GM12891 (cell line): ENCODE data around the gene VPS13D.

Source experiments
- DNase-seq: peaks from one replicate; pipeline ENCODE4 v3.0.0; 2011; ENCODE audit warnings: low spot score; ENCODE audit not compliant: insufficient read length
- FAIRE-seq: peaks from 2 replicates; lab custom pipeline; 2011; peaks lifted over from hg19 to GRCh38; lab: Jason Lieb, UNC
- PAX5 ChIP-seq: IDR thresholded peaks from 2 replicates; pipeline ENCODE4 v1.6.1; 2011; ENCODE audit warnings: low read length, moderate library complexity, mild to moderate bottlenecking; ENCODE audit not compliant: insufficient read depth, severe bottlenecking
- POLR2A ChIP-seq: IDR thresholded peaks from 2 replicates; pipeline ENCODE4 v1.6.1; 2011; ENCODE audit warnings: low read depth, low read length, control low read depth
- POLR2AphosphoS5 ChIP-seq: IDR thresholded peaks from 2 replicates; pipeline ENCODE4 v1.6.1; 2011; ENCODE audit warnings: low read depth, low read length, control low read depth
- POU2F2 ChIP-seq: IDR thresholded peaks from 2 replicates; pipeline ENCODE4 v1.6.1; 2011; ENCODE audit warnings: low read depth, mild to moderate bottlenecking, control low read depth, low read length, moderate library complexity
- SPI1 ChIP-seq: IDR thresholded peaks from 2 replicates; pipeline ENCODE4 v1.6.1; 2011; ENCODE audit warnings: low read depth, low read length, control low read depth
- TAF1 ChIP-seq: IDR thresholded peaks from 2 replicates; pipeline ENCODE4 v1.6.1; 2011; ENCODE audit warnings: low read depth, low read length, control low read depth

VPS13D gene

DNA sequence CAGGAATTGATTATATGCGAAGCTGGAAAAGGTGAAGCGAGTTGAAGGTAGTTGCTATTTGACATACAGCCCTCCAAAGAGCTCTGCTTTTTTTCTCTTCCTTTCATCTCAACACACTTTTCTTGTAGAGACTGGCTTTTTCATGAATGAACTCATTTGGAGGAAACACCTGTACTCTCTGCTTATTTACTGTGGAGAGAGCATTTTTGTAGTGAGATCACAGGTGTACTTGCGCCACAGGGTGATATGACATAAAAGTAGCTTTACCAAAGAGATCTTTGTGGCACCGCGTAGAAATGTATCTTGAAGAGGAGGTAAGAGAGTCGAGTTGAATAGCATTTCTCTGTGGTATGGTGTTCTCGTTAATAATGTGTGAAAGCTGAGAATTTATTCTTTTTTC, 187.6 kb downstream of the VPS13D start:
- DNase-seq, result no peak
- TF ChIP-seq SPI1 (no peak), POU2F2 (no peak), PAX5 (no peak), TAF1 (no peak)
- no peak for FAIRE-seq

DNA sequence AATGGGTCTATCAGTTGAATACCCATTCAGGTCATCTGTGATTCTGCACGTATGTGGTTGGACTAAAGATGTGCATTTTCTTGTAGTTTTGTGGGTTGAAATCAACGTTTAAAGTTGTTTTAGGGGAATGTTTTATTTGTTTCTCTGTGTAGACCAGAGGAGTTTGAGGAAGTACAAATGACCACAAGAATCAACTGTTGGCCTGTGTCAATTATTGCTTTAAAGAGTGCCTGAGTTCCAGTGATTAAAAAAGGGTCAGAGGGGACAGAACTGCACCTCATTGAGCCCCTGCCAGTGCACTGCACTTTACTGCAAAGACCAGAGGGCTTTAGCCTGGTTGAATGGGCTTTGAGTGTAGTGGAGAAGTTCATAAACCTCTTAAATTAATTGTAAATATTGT, 190.3 kb downstream of the VPS13D start:
- FAIRE-seq (no peak), DNase-seq (no peak)
- TF ChIP-seq SPI1, result no peak
- TF ChIP-seq PAX5, result no peak
- no peak for TF ChIP-seq POU2F2
- TF ChIP-seq TAF1, result no peak
- no peak for TF ChIP-seq POLR2A
- no peak for TF ChIP-seq POLR2AphosphoS5

DNA sequence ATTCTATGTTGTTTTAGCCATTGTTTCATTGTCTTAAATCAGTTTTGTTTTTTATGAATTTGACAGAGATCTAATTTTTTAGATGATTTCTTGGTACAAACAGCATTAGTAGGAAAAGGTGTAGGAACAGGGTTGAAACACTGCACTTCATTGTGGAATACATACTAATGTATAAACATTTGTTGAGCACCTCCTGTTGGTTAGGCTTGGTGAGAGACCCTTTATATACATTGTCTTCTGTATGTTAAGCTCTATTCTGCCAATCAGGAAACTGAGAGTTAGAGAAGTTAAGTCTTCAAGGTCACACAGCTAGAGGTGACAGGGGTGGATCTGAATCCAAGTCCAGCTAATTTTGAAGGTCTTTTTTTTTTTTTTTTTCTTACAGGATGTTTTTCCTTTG, 192.7 kb downstream of the VPS13D start:
- DNase-seq (no peak), FAIRE-seq (no peak)
- TF ChIP-seq TAF1, result no peak

- TF ChIP-seq SPI1 (no peak), POU2F2 (no peak), PAX5 (no peak), POLR2AphosphoS5 (no peak), POLR2A (no peak)
- FAIRE-seq, result no peak
- DNase-seq, result no peak
These were observed 194.3 kb downstream of the VPS13D start for GRCh38 chr1:12424087-12424529.

DNA sequence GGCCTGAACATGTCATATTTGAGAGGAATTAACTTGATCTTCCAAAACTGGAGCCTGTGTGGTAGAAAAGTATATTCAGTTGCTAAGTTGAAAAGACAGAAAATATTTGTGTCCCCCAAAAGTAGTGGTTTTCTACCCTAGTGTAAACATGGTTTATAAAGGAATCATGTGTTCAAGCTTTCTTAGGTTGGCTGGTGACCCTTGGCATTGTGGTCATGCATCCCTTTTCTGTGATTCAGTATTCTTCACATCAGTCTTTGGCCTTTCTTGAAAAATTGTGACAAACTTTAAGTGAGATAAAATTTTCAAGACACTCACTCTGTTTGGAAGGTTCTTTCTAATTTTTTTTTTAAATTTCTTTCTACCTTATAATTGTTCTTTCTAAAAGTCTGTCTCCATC, 195.0 kb downstream of the VPS13D start:
- DNase-seq, result no peak
- TF ChIP-seq POU2F2 (no peak), POLR2A (no peak), TAF1 (no peak), POLR2AphosphoS5 (no peak), SPI1 (no peak), PAX5 (no peak)

GRCh38 chr1:12426030-12426429, 196.2 kb downstream of the VPS13D start:
- DNase-seq (no peak), FAIRE-seq (no peak)

More for the DNA sequence above, 195.0 kb downstream of the VPS13D start:
- no peak for FAIRE-seq

GRCh38 chr1:12428334-12428733, 198.5 kb downstream of the VPS13D start:
- TF ChIP-seq TAF1, result no peak
- TF ChIP-seq POLR2A, result no peak
- DNase-seq, result no peak
- FAIRE-seq, result no peak

More at GRCh38 chr1:12426030-12426429, 196.2 kb downstream of the VPS13D start:
- no peak for TF ChIP-seq POU2F2
- no peak for TF ChIP-seq PAX5
- TF ChIP-seq POLR2A, result no peak
- TF ChIP-seq SPI1, result no peak
- no peak for TF ChIP-seq TAF1
- no peak for TF ChIP-seq POLR2AphosphoS5

GRCh38 chr1:12430525-12430924, 200.7 kb downstream of the VPS13D start:
- FAIRE-seq, result no peak
- no peak for DNase-seq
- TF ChIP-seq POU2F2, result no peak
- TF ChIP-seq TAF1, result no peak
- TF ChIP-seq POLR2A, result no peak
- TF ChIP-seq POLR2AphosphoS5, result no peak
- no peak for TF ChIP-seq PAX5
- TF ChIP-seq SPI1, result no peak

GRCh38 chr1:12432897-12433296, 203.1 kb downstream of the VPS13D start:
- no peak for TF ChIP-seq TAF1
- no peak for TF ChIP-seq POU2F2
- no peak for TF ChIP-seq POLR2A
- TF ChIP-seq SPI1, result no peak
- no peak for TF ChIP-seq POLR2AphosphoS5
- TF ChIP-seq PAX5, result no peak
- DNase-seq (no peak), FAIRE-seq (no peak)

- FAIRE-seq (no peak), DNase-seq (no peak)
- TF ChIP-seq POLR2A (no peak), SPI1 (no peak), POU2F2 (no peak), POLR2AphosphoS5 (no peak), TAF1 (no peak), PAX5 (no peak)
These were observed 203.7 kb downstream of the VPS13D start for GRCh38 chr1:12433323-12434053.
